Lower lobe of right lung (tissue), 2 donors: ENCODE measurements around the gene TMCO4. TPM values are rescaled to one million over a fixed set of nuclear protein-coding genes. Genes with fewer than 3 reads are reported as not detected.
"Not testable (repeated sequence)": the region's sequence is repeated elsewhere in the genome, so short reads cannot be mapped to it uniquely, and the experiment has no call there.

Experiments used
- ATAC-seq, 2 donors: fragments of 200-7000 bp; cut with Tn5 transposase; one replicate each; pipeline ENCODE4 v1.9.1; 2020 to 2022; ENCODE audit warnings: mild to moderate bottlenecking in 2 of 2, moderate library complexity in 2 of 2
- DNase-seq: peaks from one replicate; pipeline ENCODE4 v3.0.0-alpha.2; 2020
- H3K27ac ChIP-seq: fragments of 200-600 bp; one replicate; pipeline ENCODE4 v1.8.0; 2022
- H3K27me3 ChIP-seq: fragments of 200-600 bp; one replicate; pipeline ENCODE4 v1.8.0; 2022; ENCODE audit warnings: low read depth
- H3K36me3 ChIP-seq: fragments of 200-600 bp; one replicate; pipeline ENCODE4 v1.8.0; 2022; ENCODE audit warnings: mild to moderate bottlenecking
- H3K4me1 ChIP-seq: fragments of 200-600 bp; one replicate; pipeline ENCODE4 v1.8.0; 2022
- H3K4me3 ChIP-seq: fragments of 200-600 bp; one replicate; pipeline ENCODE4 v1.8.0; 2022; ENCODE audit warnings: mild to moderate bottlenecking
- H3K9me3 ChIP-seq: fragments of 200-600 bp; one replicate; pipeline ENCODE4 v1.8.0; 2022
- CTCF ChIP-seq: fragments of 200-600 bp; IDR thresholded peaks from one replicate; pipeline ENCODE4 v1.8.0; 2022; ENCODE audit warnings: antibody characterized with exemption, mild to moderate bottlenecking
- intact Hi-C: fragments of 100-400 bp; cut with DNase I; formaldehyde crosslinking; loops from one replicate; pipeline ENCODE4 v1.11.0; 2022
- total RNA-seq: library from RNA; stranded (reverse); fragmentation: NEBNext Ultra II Directional; extraction: Animal tissue kit (Norgen Biotek cat#: 25700); gene quantifications from one replicate; pipeline ENCODE4 v1.2.1, GENCODE V29; 2021
- donor health status: DM: no; HTN: yes; CAD: no; lungs with severe emphysema.

TMCO4 gene
- total RNA-seq, 1 donor from 2014 or later, result 26.3 TPM

GRCh38 chr1:19637606-19638005 is 162.1 kb downstream of the TMCO4 start:
- H3K4me3 ChIP-seq, result no peak overlapping the region
- intact Hi-C loops, result no loop called here
- peaks cover 4% of the 10 kb centered on the region for H3K27me3 ChIP-seq
- peaks cover 3% of the 10 kb centered on the region for H3K4me1 ChIP-seq
- DNase-seq (no peak), ATAC-seq (no peak)
- H3K36me3 ChIP-seq, result no peaks in the 10 kb centered on the region
- H3K9me3 ChIP-seq, result no peaks in the 10 kb centered on the region
- TF ChIP-seq CTCF, result no peak
- H3K27ac ChIP-seq, result no peak overlapping the region

- H3K9me3 ChIP-seq, H3K27ac ChIP-seq, H3K27me3 ChIP-seq, H3K4me3 ChIP-seq, H3K36me3 ChIP-seq, H3K4me1 ChIP-seq, ATAC-seq, intact Hi-C loops, DNase-seq: not testable (repeated sequence)
Measured at GRCh38 chr1:19636749-19637148, 163.0 kb downstream of the TMCO4 start.

GRCh38 chr1:19636065-19636464 is 163.7 kb downstream of the TMCO4 start:
- Histone ChIP-seq H3K36me3 (no peaks in the 10 kb centered on the region), H3K9me3 (no peaks in the 10 kb centered on the region), H3K27ac (no peak overlapping the region), H3K4me3 (no peak overlapping the region), H3K27me3 (no peaks in the 10 kb centered on the region), H3K4me1 (peaks cover 3% of the 10 kb centered on the region)
- intact Hi-C loops, result no loop called here
- ATAC-seq, result no peak
- DNase-seq, result no peak
- no peak for TF ChIP-seq CTCF

- H3K27me3 ChIP-seq, result no peaks in the 10 kb centered on the region
- H3K4me1 ChIP-seq, result peaks cover 1% of the 10 kb centered on the region
- intact Hi-C loops, result no loop called here
- no peak overlapping the region for H3K4me3 ChIP-seq
- no peaks in the 10 kb centered on the region for H3K9me3 ChIP-seq
- no peak for DNase-seq
- TF ChIP-seq CTCF, result no peak
- no peak for ATAC-seq
- H3K36me3 ChIP-seq, result no peaks in the 10 kb centered on the region
- H3K27ac ChIP-seq, result no peak overlapping the region
Measured at GRCh38 chr1:19635646-19636045, 164.1 kb downstream of the TMCO4 start.

GRCh38 chr1:19635064-19635463 is 164.7 kb downstream of the TMCO4 start:
- H3K4me1 ChIP-seq, H3K4me3 ChIP-seq, DNase-seq, H3K36me3 ChIP-seq, H3K27me3 ChIP-seq, intact Hi-C loops, ATAC-seq, H3K9me3 ChIP-seq, H3K27ac ChIP-seq: not testable (repeated sequence)

GRCh38 chr1:19633106-19633505 is 166.6 kb downstream of the TMCO4 start:
- intact Hi-C loops, result no loop called here
- H3K27ac ChIP-seq, result no peak overlapping the region
- no peak for ATAC-seq

More at GRCh38 chr1:19633106-19633505, 166.6 kb downstream of the TMCO4 start:
- Histone ChIP-seq H3K4me1 (no peaks in the 10 kb centered on the region), H3K4me3 (no peak overlapping the region), H3K27me3 (no peaks in the 10 kb centered on the region), H3K36me3 (peaks cover 3% of the 10 kb centered on the region), H3K9me3 (no peaks in the 10 kb centered on the region)
- no peak for DNase-seq
- no peak for TF ChIP-seq CTCF

Other genes starting within 250 kb of the TMCO4 start
- gene NBL1, start 155.6 kb downstream of the TMCO4 start, total RNA-seq, result 126 TPM
- gene HTR6, start 135.0 kb downstream of the TMCO4 start, total RNA-seq, result not detected
- gene RNF186, start 15.4 kb upstream of the TMCO4 start, total RNA-seq, result not detected
- 11.5 TPM for gene OTUD3, start 82.5 kb upstream of the TMCO4 start, total RNA-seq
- not detected for gene PLA2G2E, start 123.7 kb upstream of the TMCO4 start, total RNA-seq
- gene PLA2G2A, start 179.7 kb upstream of the TMCO4 start, total RNA-seq, result 181 TPM